GM12865 (cell line): ENCODE data around the gene MKRN2.

ENCODE experiments used
- DNase-seq: peaks from one replicate; pipeline ENCODE4 v3.0.0; 2010; ENCODE audit warnings: low read depth
- H3K4me3 ChIP-seq: 2 replicates; pipeline ENCODE4 v1.5.1; 2011; ENCODE audit warnings: mild to moderate bottlenecking, low read depth, low read length, control low read depth
- CTCF ChIP-seq: IDR thresholded peaks from 2 replicates; pipeline ENCODE4 v1.5.1; 2011; ENCODE audit warnings: low read length, control low read depth, low read depth, inconsistent platforms; ENCODE audit not compliant: insufficient read depth; ENCODE audit errors: missing control alignments

Gene MKRN2

GRCh38 chr3:12566976-12567375, 10.1 kb downstream of the MKRN2 start:
- DNase-seq = no peak
- H3K4me3 ChIP-seq = no peak overlapping the region
- no peak for TF ChIP-seq CTCF

DNA sequence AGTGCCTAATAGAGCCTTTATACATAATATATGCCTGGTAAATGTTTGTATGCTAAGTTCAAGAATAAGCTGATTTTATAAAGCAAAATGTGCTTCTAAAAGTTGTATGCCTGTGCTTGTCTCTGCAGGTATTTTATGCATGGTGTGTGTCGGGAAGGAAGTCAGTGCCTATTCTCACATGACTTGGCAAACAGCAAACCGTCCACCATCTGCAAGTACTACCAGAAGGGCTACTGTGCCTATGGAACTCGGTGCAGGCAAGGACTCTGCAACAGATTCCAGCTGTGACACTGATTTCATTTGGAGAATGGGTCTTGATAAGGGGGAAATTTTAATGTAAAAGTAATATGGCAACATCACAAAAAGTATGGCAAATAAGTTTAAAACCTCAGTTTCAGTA, 11.9 kb downstream of the MKRN2 start:
- H3K4me3 ChIP-seq = no peak overlapping the region
- no peak for DNase-seq
- no peak for TF ChIP-seq CTCF

- no peak for TF ChIP-seq CTCF
- no peak for DNase-seq
- H3K4me3 ChIP-seq = no peak overlapping the region
Observed at GRCh38 chr3:12569836-12570235, 12.9 kb downstream of the MKRN2 start.

- DNase-seq = no peak
- H3K4me3 ChIP-seq = no peak overlapping the region
- TF ChIP-seq CTCF = no peak
Observed at GRCh38 chr3:12571986-12572385, 15.1 kb downstream of the MKRN2 start.

GRCh38 chr3:12574131-12574530, 17.2 kb downstream of the MKRN2 start:
- no peak for DNase-seq
- no peak overlapping the region for H3K4me3 ChIP-seq
- no peak for TF ChIP-seq CTCF

DNA sequence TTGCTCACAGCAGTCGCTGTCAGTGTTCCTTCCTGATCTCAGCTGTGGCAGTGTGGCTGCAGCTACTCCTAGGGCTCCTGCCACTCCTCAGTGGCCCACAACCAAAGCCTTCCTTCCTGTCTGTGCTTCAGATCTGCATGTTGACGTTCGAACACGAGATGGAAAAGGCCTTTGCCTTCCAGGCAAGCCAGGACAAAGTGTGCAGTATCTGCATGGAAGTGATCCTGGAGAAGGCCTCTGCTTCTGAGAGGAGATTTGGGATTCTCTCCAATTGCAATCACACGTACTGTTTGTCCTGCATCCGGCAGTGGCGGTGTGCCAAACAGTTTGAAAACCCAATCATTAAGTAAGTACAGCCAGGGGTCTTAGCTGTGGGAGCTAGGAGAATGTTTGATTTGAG, 17.8 kb downstream of the MKRN2 start:
- no peak for DNase-seq
- H3K4me3 ChIP-seq = no peak overlapping the region
- TF ChIP-seq CTCF = no peak

DNA sequence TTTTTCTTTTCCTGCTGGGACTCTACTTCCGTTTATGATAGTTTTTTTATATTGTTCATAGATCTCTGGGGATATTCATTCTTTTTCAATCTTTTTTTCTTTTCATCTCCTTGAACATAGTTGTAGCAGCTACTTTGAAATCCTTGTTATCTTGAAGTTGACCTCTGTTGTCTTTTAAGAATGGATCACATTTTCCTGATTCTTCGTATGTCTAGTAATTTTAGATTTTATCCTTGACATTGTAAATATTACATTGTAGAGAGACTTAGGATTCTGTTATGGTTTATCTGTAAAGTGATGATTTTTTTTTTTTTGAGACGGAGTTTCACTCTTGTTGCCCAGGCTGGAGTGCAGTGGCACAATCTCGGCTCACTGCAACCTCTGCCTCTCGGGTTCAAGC, 20.5 kb downstream of the MKRN2 start:
- no peak for TF ChIP-seq CTCF
- H3K4me3 ChIP-seq = no peak overlapping the region
- no peak for DNase-seq
